ENCODE data around the gene LRCH1. TPM values are rescaled to one million over a fixed set of nuclear protein-coding genes. Genes with fewer than 3 reads are reported as not detected.

LRCH1 gene
- total RNA-seq, 4 donors from 2014 or later, result 34.3 to 43.9 (median 40.3) TPM

DNA sequence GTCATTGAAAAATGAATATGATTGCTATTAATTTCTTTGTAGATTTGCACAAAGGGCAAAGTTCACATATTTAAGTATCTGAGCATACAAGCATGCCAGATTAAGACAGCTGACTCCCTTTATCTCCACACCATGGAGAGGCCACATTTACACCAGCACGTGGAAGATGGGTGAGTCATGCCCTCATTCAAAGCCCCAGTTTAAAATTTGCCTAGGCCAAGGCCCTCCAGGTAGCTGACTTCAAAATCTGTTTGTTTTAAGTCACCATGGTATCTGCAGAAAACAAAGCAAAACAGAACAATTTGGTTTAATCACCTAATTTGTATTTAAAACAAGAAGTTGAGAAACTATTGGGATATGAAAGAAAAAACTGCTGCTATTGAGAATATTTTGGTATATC, 134.8 kb downstream of the LRCH1 start:
- intact Hi-C loops (cut with DNase I; ENCODE audit: low total_unique reads), result no loop called here
- TF ChIP-seq POLR2A (IDR thresholded peaks at IDR 0.05), result no peak
- TF ChIP-seq, protein P1, sequence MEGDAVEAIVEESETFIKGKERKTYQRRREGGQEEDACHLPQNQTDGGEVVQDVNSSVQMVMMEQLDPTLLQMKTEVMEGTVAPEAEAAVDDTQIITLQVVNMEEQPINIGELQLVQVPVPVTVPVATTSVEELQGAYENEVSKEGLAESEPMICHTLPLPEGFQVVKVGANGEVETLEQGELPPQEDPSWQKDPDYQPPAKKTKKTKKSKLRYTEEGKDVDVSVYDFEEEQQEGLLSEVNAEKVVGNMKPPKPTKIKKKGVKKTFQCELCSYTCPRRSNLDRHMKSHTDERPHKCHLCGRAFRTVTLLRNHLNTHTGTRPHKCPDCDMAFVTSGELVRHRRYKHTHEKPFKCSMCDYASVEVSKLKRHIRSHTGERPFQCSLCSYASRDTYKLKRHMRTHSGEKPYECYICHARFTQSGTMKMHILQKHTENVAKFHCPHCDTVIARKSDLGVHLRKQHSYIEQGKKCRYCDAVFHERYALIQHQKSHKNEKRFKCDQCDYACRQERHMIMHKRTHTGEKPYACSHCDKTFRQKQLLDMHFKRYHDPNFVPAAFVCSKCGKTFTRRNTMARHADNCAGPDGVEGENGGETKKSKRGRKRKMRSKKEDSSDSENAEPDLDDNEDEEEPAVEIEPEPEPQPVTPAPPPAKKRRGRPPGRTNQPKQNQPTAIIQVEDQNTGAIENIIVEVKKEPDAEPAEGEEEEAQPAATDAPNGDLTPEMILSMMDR (IDR thresholded peaks at IDR 0.05), result no peak

DNA sequence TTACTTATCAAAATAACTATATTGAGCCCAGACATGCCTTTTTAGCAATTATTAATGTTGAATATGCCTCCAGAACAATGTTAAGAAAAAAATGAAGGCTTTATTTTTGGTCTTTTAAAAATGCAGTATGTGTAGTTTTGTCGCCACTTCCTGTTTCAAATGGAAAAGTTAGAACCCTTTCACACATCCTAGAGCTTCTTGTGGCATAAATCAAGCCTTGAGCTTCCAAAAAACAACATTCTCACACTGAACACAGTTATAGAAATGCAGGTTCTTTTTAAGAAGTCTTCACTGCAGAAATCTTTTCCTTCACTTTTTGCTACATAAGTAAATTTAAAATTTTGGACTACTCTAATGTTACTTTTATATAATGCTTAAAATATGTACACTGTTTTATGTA, 135.3 kb downstream of the LRCH1 start:
- H3K4me3 ChIP-seq (ENCODE audit: low read depth, poor library complexity, severe bottlenecking), result no peak overlapping the region
- intact Hi-C loops (cut with DNase I; ENCODE audit: low total_unique reads), result no loop called here
- TF ChIP-seq, protein P1 (IDR thresholded peaks at IDR 0.05), result no peak
- no peak for TF ChIP-seq POLR2A (IDR thresholded peaks at IDR 0.05)
- WGBS, 2 donors, result 71 to 82% methylated on average over 1 of the region's 1 CpG
- DNase-seq (ENCODE audit: low spot score in 2 of 2), result no peak

More for the DNA sequence above, 134.8 kb downstream of the LRCH1 start:
- no peak for DNase-seq (ENCODE audit: low spot score in 2 of 2)
- no peak overlapping the region for H3K4me3 ChIP-seq (ENCODE audit: low read depth, poor library complexity, severe bottlenecking)
- WGBS, 2 donors, result 21 to 27% methylated on average over 1 of the region's 1 CpG

DNA sequence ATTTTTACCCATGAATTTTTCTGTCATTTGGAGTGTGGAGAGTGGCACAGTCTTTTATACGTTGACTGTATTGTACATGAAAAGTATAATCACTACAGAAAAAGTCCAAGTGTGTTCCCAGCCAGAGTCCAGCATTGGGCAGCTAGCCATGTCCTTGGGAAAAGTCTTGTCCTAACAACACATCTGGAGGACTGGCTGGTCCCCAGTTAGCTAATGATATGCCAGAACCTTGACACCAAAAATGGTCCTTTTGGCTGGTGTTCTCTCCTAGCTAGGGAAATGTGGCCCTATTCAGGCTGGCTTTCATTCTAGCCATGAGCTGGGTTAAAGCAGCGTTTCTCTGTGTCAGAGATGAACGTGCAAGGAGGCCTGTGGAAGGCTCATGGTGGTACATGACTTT, 145.0 kb downstream of the LRCH1 start:
- no peak for TF ChIP-seq POLR2A (IDR thresholded peaks at IDR 0.05)
- TF ChIP-seq, protein P1 (IDR thresholded peaks at IDR 0.05), result no peak
- intact Hi-C loops (cut with DNase I; ENCODE audit: low total_unique reads), result no loop called here
- DNase-seq (ENCODE audit: low spot score in 2 of 2), result peak in 1 of 2 donors; percentile 43

DNA sequence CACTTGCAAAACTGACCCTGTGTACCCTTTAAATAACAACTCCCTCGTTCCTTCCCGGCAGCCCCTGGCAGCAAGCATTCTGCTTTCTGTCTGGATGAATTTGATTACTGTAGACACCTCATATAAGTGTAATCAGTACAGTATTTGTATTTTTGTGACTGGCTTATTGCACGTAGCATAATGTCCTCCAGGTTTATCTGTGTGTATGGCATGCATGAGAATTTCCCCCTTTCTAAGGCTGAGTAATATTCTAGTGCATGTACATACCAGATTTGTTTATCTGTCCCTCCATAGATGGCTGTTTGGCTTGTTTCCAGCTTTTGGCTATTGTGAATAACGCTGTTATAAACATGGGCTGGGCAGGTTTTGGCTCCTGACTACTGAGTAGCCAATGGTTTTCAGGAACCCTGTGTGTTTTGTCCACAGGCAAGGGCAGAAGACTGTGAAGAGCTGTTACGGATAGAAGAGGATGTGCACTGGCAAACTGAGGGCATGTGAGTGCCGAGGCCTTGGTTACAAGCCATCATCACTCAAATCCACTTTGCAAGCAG, 146.0 kb downstream of the LRCH1 start:
- DNase-seq (ENCODE audit: low spot score in 2 of 2), result no peak
- WGBS, 2 donors, result 79 to 83% methylated on average over 6 of the region's 6 CpGs
- intact Hi-C loops (cut with DNase I; ENCODE audit: low total_unique reads), result no loop called here
- no peak overlapping the region for H3K4me3 ChIP-seq (ENCODE audit: low read depth, poor library complexity, severe bottlenecking)
- TF ChIP-seq POLR2A (IDR thresholded peaks at IDR 0.05), result no peak
- TF ChIP-seq, protein P1 (IDR thresholded peaks at IDR 0.05), result no peak

More for the DNA sequence above, 145.0 kb downstream of the LRCH1 start:
- no peak overlapping the region for H3K4me3 ChIP-seq (ENCODE audit: low read depth, poor library complexity, severe bottlenecking)
- 74% methylated on average over 3 of the region's 3 CpGs for WGBS, 2 donors

DNA sequence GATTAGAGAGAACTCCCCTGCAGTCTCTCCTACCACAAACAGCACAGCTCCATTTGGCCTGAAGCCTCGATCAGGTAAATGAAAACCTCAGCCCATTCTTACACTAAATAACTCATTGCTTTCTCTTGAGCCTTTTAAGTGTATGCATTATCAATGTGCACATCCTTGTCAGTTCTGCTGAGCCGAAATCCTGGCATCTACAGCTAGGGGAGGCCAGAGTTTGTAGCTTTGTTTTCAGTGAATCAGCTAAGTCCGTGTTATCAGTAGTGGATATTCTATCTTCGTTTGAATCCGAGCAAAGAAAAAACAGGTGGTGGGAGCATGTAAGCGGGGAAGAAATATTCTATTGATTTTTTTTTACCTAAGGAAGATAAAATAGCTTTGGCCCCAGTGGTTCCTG, 159.6 kb downstream of the LRCH1 start:
- no peak overlapping the region for H3K4me3 ChIP-seq (ENCODE audit: low read depth, poor library complexity, severe bottlenecking)
- intact Hi-C loops (cut with DNase I; ENCODE audit: low total_unique reads), result loop anchor here (10.0 kb wide), 1 partner anchor 158 kb away; the partner anchor contains the start of gene LRCH1
- TF ChIP-seq, protein P1 (IDR thresholded peaks at IDR 0.05), result no peak
- TF ChIP-seq POLR2A (IDR thresholded peaks at IDR 0.05), result no peak
- WGBS, 2 donors, result 81 to 87% methylated on average over 6 of the region's 6 CpGs
- DNase-seq (ENCODE audit: low spot score in 2 of 2), result no peak

DNA sequence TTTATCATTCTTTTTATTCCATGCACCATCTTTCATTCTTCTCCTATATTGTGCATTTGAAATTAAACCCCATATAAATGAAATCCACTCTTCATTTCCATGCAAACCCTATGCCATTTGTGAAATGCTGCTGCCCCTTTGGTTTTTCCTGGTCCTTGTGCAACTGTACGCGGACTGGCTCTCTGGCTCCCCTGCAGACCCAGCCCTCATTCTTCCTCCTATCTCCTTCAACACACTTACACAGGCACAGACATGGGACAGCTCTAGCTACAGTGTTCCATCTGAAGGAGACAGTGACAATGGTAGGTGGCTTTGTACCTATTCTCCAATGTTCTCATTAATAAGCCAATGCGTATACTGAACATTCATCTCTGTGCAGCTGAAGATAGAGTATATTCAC, 162.4 kb downstream of the LRCH1 start:
- 95 to 99% methylated on average over 3 of the region's 3 CpGs for WGBS, 2 donors
- intact Hi-C loops (cut with DNase I; ENCODE audit: low total_unique reads), result loop anchor here (10.0 kb wide), 1 partner anchor 161 kb away; the partner anchor contains the start of gene LRCH1
- TF ChIP-seq POLR2A (IDR thresholded peaks at IDR 0.05), result no peak
- TF ChIP-seq, protein P1 (IDR thresholded peaks at IDR 0.05), result no peak
- no peak overlapping the region for H3K4me3 ChIP-seq (ENCODE audit: low read depth, poor library complexity, severe bottlenecking)
- no peak for DNase-seq (ENCODE audit: low spot score in 2 of 2)

Measured in lower leg skin (tissue), 4 donors.